HG03571 (cell line): ENCODE measurements around the gene MAD1L1.
"Not testable (repeated sequence)": the region's sequence is repeated elsewhere in the genome, so short reads cannot be mapped to it uniquely, and the experiment has no call there.

Experiments used
- ATAC-seq: cut with Tn5 transposase; IDR thresholded peaks from one replicate; pipeline ENCODE4 v1.9.1; 2021; ENCODE audit not compliant: unreplicated experiment

The MAD1L1 gene

DNA sequence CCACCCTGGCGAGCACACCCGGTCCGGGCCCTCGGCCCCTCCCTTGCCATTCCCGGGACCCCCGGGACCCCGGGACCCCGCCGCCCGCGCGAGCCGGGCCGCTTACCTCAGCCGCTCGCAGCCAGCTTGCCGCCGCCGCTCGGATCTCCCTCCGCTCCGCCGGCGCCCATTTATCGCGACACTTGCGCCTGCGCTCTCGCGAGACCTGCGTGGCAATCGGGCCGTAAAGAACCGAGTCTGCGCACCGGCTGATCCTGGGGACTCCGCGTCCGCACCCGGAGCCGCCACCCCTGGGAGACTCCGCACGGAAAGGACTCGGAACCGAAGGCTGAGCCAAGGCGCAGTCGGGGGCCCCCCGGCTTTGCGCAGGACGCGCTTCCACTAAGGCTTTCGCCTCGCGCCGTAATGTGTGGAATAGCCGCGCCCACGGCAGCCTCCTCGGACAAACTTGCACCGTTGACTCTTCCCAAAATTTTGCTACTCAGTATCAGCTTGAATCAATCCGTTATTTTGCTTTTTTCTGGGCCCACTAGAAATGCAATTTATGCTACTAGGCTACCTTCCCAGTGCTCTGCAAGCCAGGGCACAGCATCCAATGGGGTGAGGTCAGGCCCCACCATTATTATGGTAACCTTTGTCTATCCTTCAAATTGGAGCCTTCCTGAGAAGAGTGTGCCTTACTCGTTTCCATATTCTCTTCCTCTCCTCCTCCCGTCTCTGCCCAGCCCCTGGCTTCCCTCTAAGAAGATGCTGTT lies at the start of gene MAD1L1:
Gene MAD1L1, minus strand, starts transcription at position 180 of the 755 bp plus-strand sequence. CDS start 2,812 bp downstream, outside the sequence.
- peak; percentile 50 for ATAC-seq

DNA sequence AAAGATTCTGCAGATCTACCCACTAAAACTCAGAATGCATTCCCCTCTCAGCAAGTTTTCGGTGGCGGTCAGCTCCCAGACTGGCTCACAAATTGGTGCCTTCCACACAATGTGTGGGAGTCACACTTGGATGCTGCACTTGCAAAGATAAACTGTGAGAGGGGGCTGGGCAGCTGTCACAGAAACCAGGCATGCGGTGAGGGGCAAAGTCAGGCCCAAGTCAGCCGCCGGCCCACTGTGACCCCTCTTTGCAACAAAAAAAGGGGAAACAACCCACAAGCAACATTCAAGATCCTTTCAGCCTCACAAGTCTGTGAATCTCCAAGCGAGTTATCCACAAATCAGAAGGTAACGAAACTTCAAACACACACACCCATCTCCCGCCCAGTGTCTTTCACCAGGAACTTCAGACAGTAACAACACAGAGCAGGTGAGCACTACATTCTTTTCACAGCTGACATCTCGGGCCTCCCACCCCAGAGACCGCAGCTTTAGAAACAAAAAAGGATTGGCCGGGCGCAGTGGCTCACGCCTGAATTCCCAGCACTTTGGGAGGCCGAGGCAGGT lies 49.5 kb upstream of the MAD1L1 start:
- ATAC-seq: no peak

DNA sequence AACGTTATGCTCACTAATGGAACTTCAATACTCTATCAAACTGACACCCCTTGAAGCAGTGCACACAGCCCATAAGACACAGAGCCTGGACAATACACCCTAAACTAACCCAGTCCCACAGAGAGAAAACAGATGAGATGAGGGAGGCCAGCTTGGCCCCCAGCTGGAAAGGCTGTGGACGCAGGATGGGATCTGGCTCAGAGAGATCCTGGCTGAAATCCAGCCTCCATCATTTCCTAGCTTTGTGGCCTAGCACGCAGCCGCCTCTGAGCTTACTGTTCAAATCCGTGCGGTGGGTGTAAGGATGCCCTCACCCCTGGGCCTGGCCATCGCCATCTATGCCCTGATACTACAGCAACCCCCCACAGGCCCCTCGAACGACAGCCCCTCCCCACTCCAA lies 48.8 kb upstream of the MAD1L1 start:
- ATAC-seq: no peak

DNA sequence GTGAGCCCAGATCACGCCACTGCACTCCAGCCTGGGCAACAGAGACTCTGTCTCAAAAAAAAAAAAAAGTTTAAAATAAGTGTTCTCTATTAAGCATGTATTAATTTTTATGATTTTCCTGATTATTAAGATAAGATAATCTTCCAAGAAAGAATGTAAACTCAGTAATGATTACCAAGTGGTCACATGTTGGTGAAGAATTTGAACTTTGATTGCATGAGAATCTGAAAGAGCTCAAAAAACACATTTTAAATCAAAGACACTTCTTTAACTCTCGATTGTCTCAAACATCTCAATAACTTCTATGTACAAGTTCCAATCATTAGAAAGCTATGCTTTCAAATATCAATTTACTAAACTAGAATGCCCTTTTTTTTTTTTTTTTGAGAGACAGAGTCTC lies 47.7 kb upstream of the MAD1L1 start:
- no peak for ATAC-seq

GRCh38 chr7:2279896-2280295 lies 47.2 kb upstream of the MAD1L1 start:
- no peak for ATAC-seq

GRCh38 chr7:2278026-2278425 lies 45.3 kb upstream of the MAD1L1 start:
- ATAC-seq: no peak

GRCh38 chr7:2276107-2276506 lies 43.4 kb upstream of the MAD1L1 start:
- no peak for ATAC-seq

DNA sequence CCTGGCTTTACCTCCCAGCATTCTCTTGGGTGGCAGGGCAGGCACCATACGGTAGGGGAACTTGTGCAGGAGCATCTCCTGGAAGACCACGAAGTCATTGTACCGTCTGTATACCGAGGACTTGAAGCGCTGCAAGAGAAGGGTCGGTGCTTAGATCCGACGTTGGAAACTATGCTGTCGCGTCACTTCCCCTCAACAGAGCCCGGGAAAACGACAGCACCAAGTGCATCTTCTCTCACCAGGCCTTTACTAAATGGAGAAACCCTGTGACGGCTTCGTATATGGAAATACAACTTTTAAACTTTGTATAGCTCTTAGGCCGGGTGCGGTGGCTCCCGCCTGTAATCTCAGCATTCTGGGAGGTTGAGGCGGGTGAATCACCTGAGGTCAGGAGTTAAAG lies 42.4 kb upstream of the MAD1L1 start:
- ATAC-seq: no peak

DNA sequence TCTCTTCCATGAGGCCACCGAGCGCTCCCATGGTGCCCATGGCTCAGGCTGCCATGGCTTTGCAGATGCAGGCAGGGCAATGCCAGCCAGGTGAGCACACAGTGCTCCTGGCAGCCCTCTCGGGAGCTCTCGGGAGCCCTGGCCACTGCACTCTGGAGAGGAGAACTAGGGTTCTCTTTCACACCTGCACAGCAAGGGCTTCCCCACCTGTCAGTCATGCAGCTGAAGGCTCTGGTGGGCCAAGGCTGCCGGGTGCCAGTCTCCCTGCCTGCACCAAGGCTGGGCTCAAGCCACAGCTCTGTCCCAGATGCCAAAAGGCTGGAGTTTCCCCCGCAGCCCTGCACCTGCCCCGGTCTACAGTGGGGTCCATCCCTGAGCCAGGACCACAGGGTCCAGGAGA lies 41.9 kb upstream of the MAD1L1 start:
- ATAC-seq: no peak

- no peak for ATAC-seq
These were observed 41.1 kb upstream of the MAD1L1 start for GRCh38 chr7:2273866-2274265.

- ATAC-seq: no peak
These were observed 39.3 kb upstream of the MAD1L1 start for GRCh38 chr7:2272031-2272430.

GRCh38 chr7:2271273-2272026 lies 38.7 kb upstream of the MAD1L1 start:
- no peak for ATAC-seq

GRCh38 chr7:2270495-2270894 lies 37.8 kb upstream of the MAD1L1 start:
- ATAC-seq: no peak

DNA sequence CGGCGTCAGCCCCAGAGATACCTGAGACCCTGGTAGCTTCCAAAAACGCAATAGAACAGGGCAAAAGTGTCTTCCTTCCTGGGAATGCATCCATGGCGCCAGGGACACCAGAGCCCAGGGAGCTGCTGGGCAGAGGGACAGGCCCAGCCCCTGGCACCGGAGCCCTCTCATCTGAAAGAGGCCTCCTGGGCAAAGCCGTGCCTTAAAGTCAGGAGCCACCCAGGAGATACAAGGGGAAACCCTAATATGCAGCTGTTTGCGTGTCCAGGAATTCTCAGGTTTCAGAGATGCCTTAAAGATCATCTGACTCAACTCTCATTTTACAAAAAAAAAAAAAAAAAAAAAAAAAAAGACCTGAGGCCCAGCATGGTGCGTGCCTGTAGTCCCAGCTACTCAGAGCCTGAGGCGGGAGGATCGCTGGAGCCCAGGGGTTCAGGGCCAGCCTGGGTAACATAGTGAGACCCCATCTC lies 37.3 kb upstream of the MAD1L1 start:
- ATAC-seq: no peak

DNA sequence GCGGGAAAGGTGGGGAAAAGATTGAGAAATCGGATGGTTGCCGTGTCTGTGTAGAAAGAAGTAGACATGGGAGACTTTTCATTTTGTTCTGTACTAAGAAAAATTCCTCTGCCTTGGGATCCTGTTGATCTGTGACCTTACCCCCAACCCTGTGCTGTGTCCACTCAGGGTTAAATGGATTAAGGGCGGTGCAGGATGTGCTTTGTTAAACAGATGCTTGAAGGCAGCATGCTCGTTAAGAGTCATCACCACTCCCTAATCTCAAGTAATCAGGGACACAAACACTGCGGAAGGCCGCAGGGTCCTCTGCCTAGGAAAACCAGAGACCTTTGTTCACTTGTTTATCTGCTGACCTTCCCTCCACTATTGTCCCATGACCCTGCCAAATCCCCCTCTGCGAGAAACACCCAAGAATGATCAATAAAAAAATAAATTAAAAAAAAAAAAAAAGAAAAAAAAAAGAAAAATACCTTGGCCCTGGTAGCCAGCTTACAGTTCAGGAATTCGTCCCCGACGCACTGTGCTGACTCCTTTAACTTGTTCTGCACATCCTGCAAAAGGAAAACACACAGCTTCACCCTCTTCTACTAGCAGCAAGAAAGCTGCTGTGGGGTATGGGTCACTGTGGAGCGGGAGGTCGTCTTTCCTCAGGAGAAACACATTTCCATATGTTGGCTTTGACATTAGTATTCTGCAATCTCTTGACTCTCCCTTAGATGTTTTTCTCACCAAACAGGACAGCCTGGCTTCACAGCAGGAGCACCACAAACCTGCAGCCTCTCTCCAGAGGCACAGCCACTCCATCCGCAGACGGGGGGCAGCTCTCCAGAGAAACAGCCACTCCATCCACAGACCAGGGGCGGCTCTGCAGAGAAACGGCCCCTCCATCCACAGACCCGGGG lies 36.6 kb upstream of the MAD1L1 start:
- ATAC-seq: not testable (repeated sequence)

DNA sequence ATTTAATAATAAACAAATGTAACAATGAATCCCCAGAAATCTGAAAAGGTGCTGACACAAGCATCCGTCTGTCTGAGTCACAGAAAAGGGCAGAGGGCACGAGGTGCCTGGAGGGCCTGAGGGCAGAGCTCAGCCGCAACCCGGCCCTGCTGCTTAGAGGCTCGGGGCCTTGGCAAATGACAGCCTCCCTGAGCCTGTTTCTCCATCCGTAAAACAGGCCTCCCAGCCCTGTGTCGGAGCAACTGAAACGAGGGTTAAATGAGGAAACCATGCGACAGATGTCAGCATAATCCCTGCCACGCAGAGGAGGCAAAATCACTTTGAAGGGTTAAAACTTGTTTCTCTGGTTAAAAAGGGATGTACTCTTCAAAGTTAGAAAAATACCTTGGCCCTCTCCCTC lies 34.2 kb upstream of the MAD1L1 start:
- no peak for ATAC-seq

DNA sequence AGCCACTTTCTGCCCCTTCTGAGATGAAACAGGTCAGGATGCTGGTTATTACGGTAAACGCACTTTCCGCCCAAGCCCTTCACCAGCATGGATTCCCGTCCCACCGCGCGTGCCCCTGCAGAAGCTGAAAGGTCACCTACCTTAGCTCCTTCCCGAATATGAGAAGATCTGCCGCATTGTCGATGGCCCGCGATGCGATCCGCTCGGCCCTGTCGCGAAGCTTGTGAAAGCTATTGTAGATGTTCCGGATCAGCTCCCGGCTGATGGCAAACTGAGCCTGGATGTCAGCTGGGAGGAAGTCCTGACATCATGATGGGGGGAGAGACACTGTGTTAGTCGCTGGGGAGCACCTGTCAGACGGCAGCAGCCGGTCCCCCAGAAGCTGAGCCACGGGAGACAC lies 31.4 kb upstream of the MAD1L1 start:
- ATAC-seq: no peak

GRCh38 chr7:2263176-2263575 lies 30.4 kb upstream of the MAD1L1 start:
- no peak for ATAC-seq

DNA sequence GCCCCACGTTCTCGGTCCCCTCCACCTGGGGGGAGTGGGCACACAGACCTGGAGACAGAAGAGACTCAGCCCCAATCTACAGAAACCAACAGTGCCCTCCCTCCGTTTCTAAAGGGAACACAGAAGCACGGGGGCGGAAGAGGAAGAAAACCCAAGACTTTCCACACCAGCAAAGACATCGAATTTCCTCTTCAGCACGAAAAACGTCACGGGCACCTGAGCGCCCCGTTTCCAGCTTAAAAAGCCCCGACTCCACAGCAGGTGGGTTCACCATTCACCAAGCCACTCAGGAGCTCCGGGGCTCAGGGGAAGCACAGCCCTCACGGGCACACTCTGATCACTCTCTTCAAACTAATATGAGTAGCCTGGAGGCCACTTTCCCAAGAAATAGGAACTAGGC lies 28.9 kb upstream of the MAD1L1 start:
- ATAC-seq: no peak

GRCh38 chr7:2260820-2261219 lies 28.1 kb upstream of the MAD1L1 start:
- no peak for ATAC-seq

DNA sequence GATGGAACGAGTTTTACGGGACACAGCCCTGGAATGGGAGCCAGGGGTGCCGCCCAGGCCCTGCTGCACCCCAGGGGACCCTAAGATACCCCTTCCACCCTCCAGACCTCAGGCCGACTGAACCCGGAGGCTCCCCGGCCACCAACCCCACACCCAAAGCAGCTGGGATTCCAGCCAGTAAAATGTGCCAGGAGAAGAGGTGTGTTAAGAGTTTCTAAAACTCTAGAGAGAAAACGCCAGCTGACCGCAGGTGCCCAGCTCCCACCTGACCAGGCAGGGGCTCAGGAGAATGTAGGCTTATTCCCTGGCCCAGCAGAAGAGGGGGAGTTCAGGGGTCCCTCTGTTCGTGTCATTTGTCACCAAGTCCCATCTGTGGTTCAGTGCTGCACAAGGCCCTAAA lies 26.7 kb upstream of the MAD1L1 start:
- no peak for ATAC-seq
